Measurements from ENCODE around the gene ST8SIA2.

DNA sequence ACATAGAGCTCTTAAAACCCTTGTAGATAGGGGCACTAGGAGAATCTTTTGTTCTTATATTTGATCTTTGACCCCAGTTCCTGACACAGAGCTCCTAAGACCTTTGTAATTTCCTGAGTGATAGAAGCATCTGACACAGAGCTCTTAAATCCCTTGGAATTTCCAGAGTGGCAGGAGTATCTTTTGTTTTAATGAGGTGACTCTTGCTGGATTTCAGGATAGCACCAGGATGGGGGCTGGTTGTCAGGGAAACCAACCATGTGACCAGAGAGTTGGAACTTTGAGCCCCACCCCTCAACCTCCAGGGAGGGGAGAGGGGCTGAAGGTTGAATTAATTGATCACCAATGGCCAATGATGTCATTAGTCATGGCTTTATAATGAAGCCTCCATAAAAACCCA is 47.6 kb upstream of the ST8SIA2 start:
- TF ChIP-seq POLR2AphosphoS5 (IDR thresholded peaks at IDR 0.05) (no peak), EP300 (IDR thresholded peaks at IDR 0.05) (no peak)
- TF ChIP-seq, protein P1, sequence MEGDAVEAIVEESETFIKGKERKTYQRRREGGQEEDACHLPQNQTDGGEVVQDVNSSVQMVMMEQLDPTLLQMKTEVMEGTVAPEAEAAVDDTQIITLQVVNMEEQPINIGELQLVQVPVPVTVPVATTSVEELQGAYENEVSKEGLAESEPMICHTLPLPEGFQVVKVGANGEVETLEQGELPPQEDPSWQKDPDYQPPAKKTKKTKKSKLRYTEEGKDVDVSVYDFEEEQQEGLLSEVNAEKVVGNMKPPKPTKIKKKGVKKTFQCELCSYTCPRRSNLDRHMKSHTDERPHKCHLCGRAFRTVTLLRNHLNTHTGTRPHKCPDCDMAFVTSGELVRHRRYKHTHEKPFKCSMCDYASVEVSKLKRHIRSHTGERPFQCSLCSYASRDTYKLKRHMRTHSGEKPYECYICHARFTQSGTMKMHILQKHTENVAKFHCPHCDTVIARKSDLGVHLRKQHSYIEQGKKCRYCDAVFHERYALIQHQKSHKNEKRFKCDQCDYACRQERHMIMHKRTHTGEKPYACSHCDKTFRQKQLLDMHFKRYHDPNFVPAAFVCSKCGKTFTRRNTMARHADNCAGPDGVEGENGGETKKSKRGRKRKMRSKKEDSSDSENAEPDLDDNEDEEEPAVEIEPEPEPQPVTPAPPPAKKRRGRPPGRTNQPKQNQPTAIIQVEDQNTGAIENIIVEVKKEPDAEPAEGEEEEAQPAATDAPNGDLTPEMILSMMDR (IDR thresholded peaks at IDR 0.05) = no peak

Data from gastroesophageal sphincter (tissue), 3 donors.